Skin of body (tissue), 2 donors: ENCODE measurements around the gene EFHD1. TPM values are rescaled to one million over a fixed set of nuclear protein-coding genes. Genes with fewer than 3 reads are reported as not detected.
"Not testable (repeated sequence)": the region's sequence is repeated elsewhere in the genome, so short reads cannot be mapped to it uniquely, and the experiment has no call there.

ENCODE experiments used
- DNase-seq: peaks from one replicate; lab custom pipeline; 2025; lab: John Stamatoyannopoulos, UW
- total RNA-seq: library from RNA; depleted of rRNA; stranded (reverse); fragments of >200 nt; gene quantifications from one replicate; pipeline ENCODE4 v1.2.3, GENCODE V29; 2014

EFHD1 gene
- total RNA-seq, 1 donor from 2014 or later: 2.7 TPM

DNA sequence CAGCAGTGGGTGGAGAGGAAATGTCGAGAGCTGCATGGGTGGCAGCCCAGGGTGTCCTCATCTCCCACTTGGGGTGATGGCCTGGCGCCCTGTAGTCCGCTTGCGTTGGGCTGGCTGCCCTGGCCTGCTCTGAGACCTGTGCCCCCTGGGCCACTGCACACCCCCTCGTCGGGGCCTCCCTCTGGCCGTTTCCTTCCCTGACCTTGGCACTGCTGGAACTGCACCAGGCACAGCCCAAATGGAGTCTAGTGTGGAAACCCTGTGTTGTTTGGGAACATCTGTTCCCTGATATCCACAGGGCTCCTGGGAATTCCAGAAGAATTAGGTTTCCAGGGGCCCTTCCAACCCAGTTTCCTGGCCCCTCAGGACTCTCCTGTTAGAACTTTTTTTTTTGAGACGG lies 13.9 kb downstream of the EFHD1 start:
- no peak for DNase-seq

DNA sequence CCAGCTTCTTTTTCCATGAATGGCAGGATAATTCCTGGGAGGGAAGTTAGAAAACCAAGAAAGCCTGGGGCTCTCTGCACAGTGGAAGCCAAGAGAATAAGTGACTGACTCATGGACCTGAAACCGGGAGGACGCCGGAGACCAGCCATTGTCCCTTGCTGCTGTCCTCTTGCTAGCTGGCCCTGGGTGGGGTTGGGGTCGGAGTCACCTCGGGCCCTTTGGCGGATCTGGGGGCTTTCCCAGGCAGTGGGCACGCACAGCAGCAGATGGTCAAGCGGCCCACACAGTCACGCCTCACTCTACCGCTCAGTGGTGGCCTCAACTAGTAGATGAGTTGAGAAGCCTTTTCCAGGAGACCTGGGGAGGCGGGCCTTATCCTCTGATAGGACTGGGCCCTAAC lies 15.6 kb downstream of the EFHD1 start:
- no peak for DNase-seq

DNA sequence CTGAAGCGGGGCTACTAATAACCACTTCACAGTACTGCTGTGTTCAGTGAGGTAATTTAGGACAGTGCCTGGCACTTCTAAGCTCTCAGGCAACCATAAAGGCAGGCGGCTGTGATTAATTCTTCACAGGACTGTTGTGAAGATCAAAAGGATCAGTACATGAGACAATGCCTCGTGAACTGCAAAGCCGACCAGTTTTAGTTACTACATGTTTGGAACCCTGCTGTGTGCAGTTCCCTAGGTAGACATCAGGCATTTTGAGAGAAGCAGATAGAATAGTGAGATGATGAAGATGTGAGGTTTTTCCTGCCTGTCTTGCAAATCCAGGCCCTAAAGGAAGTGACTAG lies 19.1 kb downstream of the EFHD1 start:
- no peak for DNase-seq

DNA sequence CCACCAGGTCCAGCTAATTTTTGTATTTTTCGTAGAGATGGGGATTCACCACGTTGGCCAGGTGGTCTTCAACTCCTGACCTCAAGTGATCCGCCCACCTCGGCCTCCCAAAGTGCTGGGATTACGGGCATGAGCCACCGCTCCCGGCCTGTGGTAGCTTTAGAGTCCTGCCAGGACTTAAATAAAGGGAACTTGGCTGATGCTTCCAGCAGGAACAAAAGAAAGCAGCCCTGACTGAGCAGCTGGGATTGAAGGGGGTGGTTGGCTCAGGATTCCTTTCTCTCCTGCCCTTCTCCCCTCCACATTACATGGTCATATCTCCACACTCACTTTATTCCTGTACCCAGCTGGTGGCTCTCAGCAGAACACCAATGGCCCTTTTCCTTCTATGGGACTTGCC lies 20.0 kb downstream of the EFHD1 start:
- DNase-seq: no peak

DNA sequence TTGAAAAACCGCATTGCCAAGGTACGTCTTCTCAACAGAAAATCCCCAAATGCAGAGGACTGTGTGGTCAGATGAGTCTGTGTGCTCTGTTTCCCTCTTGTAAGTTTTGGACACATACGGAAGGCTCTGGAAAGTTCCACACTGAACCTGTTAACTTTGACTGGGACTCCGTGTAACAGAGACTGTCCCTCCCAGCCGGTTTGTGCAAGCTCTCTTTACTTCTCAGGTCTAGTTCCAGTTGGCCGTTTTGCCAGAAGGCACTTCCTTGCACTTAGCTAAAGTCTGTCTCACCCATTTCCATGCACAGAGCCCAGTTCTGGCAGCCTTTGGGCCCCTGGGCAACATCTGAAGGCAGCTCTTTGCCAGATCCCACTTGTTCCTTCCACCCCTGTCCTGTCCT lies 22.0 kb downstream of the EFHD1 start:
- no peak for DNase-seq

DNA sequence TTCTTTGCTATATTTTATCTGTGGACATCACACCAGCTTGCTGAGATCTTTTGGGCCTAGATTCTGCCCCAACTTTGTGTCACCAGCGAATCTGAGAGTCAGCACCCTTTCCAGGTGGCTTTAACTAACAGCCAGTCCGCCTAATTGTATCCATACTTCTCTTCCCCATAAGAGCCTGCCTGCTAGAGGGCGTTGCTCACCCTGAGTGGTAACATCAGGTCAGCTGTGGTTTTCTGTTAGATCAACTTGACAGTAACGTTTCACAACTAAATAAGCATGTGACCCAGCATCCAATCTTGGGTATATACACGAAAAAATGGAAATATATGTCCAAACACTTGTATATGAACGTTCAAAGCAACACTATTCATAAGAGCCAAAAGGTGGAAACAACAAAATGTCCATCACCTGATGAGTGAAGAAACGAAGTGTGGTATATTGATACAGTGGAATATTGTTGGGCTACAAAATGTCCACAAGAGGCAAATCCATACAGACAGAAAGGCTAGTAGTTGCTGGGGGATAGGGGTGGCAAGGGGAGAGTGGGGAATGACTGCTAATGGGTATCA lies 24.9 kb downstream of the EFHD1 start:
- DNase-seq: no peak

DNA sequence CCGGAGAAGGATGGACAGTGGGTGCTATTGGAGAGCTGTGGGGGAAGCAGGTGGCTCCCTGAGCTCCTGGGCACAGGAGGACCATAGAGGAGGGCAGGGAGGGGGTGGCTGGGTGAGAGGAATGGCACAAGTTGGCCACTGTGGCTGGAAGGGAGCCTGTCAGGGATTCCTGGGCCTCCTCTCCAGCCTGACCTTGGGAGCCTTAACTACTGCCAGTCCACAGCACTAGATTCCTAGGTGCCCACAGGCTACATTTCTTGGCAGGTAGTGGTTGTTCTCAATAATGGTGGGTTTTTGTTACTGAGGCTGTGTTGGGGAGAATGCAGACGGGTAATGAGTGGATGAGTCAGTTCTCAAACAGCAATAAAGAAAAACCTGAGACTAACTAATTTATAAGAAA lies 26.0 kb downstream of the EFHD1 start:
- DNase-seq: no peak

DNA sequence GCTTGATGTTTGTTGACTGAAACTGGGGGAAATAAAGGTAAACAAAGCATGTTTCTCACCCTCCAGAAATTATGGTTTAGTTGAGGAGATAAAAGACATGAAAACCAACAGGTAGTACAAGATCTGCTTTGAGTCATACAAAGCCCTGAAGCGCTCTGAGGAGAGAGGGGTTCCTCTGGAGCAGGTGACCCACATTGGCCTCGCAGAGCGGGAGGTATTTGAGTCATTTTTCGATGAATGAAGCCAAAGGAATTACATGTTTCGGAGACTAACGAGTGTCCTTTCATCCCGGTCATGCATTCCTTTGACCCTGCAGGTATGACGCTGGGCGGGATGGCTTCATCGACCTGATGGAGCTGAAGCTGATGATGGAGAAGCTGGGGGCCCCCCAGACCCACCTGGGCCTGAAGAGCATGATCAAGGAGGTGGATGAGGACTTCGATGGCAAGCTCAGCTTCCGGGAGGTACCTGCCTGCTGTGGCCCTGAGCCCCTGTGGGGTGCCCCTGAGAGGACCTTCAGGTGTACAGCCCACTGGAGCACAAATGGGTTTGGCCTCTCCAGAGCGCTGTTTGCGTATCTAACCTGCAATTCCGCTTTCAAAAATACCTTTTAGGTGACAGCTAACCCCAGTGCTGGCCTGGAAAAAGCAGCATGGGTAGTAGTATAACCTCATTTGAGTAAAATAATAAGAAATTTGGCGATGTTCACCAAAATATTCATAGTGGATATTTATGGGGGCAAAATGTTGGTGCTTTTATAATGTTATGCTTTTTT lies 29.3 kb downstream of the EFHD1 start:
- DNase-seq: no peak

DNA sequence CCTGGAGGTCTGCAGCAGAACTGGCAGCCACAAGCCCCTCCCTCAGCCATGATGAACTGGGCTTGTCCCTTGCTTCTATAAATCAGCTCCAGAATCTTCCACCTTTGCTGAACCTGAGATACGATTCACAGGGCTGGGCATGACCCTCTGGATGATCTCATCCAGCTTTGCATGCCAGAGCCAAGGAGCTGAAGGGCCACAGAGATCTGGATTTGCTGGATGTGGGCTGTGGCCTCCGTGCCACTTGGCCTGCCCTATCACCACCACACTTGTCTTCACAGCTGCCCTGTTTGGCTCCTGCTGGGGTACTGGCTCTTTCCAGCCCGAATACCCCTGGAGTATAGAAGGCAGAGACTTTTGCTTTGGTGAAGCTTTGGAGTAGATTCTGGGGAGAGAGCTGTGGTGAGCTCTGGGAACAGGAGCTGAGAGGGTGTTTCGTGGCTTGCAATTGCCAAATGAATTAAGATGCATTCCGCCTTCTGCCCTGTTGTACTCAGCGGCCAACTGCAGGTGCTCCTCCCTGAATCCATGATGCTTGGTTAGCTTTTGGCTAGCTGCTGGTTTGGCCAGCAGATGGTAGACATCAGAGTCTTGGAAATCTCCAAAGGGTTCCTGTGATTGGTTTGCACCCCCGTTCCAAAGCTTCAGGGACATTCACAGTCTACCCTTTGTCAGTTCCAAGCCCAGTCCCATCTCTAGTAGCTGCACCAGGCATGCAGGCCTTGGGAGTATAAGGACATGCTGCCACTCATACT lies 32.8 kb downstream of the EFHD1 start:
- no peak for DNase-seq

DNA sequence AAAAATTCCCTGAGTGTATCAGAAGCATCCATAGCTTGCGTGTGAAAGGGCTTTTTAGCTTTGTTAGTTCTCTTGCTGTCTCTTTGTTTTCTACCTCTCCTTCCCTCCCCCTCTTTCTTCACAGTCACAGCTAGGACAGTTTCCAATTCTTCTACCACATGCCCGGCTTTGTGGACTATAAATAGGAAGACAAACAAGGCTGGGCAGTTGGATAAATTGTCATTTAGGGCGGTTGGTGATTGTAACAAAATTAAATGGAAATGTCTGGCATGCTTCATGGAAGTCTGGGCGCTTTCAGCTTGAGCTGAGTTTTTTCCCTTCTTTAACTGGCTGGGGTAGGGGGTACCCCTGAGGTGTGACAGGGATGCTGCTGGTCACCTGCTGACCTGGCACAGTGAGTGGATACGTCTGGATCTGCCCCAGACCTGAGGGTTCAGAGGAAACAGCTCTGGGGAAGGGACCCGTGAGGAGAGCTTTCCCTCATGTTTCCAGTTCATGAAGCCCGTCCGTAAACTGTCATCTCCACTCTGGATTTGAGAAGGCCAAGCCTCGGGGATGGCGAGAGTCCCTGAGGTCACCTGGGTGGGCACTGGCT lies 34.7 kb downstream of the EFHD1 start:
- DNase-seq: no peak

DNA sequence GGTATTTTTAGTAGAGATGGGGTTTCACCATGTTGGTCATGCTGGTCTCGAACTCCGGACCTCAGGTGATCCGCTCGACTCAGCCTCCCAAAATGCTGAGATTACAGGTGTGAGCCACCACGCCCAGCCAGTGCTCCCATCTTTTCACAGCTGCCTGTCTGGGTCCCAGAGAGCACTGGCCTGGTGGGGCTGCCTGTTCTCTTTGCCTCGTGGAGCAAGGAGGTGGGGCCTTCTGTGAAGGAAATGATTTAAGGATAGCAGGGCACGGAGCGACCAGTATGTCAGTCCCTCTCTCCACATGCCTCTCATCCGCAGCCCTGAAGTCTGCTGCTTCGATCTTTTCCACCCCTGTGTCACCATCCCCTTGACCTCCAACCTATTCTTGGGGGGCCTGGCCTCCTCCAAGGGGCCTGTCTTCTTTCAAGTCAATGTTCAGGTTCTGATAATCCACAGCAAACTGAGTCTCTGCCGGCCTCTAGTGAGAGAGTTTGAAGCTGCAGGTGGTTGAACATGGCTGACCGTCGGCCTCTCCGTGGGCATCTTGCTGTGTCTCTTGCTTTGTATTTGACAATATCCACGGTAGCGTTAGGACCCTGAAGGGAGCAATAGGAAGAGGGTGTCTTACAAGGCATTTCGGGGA lies 35.5 kb downstream of the EFHD1 start:
- DNase-seq: no peak

DNA sequence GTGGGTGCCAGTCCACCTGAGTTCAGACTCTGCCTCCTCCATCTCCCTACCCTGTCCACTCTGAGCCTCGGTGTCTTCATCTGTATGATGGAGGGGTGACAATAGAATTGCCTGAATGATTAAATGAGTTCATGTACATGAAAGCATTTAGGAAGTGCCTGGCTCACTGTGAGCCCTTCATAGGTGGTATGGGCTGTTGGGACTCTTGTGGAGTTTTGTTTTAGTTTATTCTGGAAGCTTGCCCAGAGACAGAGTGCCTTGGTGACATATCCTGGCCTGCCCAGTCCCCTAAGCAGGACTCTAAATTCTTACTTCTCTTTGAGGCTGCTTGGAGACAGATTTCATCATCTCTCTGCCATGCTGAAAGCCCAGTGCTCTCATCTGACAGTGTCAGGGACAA lies 39.2 kb downstream of the EFHD1 start:
- DNase-seq: no peak

DNA sequence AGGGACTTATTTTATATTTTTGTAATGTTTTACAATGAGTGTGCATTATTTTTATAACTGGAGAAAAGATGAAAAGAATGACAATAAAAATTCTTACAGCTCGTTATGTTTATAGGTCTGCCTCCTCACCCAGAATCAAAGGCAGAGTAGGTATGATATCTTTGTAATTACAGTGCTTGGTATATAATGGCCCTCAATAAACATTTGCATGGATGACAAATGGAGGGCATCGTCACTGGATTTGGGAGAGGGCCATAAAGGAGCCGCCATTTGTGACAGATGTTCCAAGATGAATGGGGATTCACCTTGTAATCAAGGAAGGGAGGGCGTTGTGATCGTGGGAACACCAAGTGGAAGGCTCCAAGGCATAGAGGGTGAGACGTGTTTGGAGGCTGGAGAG lies 41.1 kb downstream of the EFHD1 start:
- no peak for DNase-seq

DNA sequence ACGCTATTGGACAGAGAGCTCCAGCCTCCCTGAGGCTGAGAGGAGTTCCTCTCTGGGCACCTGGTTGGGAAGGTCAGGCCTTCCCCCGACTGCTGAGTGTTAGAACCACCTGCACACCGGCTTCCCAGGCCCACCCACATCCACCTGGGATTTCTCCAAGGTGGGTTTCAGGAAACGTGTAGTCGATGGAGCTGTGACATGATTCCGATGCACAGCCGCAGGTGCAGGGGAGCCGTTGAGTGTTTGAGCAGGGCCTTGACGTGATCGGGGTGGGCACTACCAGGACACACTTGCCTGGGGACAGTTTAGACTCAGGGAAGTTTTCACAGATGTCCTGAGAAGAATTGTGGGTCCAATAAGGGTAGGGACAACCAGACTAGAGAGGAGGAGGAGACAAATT lies 42.0 kb downstream of the EFHD1 start:
- DNase-seq: no peak

DNA sequence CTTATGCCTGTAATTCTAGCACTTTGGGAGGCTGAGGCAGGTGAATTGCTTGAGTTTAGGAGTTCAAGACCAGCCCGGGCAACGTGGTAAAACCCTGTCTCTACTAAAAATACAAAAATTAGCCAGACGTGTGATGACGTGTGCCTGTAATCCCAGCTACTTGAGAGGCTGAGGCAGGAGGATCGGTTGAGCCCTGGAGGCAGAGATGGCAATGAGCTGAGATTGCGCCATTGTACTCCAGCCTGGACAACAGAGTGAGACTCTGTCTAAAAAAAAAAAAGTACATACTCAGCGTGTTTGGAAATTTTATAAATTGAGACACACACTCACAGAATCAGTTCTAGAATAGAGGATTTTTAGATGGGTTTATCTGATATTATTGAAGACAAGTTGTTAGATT lies 46.6 kb downstream of the EFHD1 start:
- no peak for DNase-seq

DNA sequence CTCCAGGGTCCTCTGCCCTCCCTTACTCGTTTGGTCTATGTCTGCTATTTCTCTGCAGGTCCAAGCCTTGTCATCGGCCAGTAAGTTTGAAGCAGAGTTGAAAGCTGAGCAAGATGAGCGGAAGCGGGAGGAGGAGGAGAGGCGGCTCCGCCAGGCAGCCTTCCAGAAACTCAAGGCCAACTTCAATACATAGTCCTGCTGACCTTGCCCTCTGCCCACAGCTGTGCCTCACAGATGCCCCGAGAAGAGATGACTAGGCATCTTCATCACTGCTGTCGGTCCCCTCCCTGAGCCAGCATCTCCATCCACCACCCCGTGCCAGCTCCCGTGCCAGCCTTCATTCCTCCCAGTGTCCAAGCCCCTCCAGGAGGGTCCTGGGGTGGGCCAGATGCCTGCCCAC lies 48.1 kb downstream of the EFHD1 start:
- no peak for DNase-seq

DNA sequence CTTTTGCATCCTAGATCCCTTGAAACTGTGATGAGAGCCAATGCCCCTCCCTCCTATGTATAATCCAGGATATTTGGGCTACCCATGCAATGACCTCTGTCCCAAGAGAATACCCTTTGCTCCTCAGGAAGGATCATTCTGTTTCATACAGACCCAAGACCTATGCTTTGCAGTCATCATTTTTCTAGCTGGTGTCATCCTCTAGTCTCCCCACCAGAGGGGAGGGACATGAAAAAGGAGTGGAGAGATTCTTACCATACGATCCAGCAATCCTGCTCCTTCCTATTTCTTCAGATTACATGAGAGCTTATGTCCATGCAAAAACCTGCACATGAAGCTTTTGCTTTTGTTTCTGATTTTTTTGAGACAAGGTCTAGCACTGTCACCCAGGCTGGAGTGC lies 50.0 kb downstream of the EFHD1 start:
- no peak for DNase-seq

DNA sequence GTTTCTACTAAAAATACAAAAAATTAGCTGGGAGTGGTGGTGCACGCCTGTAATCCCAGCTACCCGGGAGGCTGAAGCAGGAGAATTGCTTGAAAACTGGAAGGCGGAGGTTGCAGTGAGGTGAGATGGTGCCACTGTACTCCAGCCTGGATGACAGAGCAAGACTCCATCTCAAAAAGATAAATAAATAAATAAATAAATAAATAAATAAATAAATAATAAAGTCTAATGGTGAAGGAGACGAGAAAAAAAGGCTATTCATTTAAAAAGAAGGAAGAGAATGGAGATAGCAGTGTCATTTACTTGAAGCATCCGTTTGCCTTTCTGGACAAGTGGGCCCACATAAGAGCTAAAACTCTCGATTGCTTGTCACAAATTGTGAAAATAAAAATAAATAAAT lies 52.0 kb downstream of the EFHD1 start:
- DNase-seq: not testable (repeated sequence)

DNA sequence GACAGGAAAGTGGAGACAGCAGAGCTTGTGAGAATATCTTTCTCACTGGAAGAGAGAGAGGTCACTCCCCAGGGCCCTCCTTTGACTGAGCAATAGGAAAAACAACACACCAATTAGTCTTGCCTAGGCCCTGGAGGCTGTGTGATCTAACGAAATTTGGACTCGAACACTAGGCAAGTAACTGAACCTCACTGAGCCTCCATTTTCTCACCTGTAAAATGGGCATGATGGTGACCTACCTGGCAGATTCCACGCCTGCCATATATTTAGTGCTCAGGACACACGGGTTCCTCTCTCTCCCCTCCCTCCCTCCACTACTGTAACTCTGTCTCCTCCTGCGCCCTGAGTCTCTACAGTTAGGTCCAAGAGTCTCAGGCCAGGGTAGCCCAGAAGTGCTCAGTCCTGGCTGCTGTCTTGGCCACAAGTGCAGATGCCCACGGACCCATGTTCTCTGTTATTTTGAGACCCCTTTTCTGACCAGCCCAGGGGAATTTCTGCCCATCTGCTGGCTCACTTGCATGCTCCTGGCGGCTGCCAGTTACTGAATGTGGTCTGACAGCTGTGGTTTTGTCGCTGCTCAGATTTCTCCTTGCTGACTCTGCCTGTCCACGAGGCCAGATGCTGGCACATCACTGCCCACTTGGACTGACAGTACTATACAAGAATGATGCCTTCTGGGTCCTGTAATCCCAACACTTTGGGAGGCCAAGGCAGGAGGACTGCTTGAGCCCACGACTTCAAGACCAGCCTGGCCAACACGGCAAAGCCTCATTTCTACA lies 54.2 kb downstream of the EFHD1 start:
- no peak for DNase-seq

DNA sequence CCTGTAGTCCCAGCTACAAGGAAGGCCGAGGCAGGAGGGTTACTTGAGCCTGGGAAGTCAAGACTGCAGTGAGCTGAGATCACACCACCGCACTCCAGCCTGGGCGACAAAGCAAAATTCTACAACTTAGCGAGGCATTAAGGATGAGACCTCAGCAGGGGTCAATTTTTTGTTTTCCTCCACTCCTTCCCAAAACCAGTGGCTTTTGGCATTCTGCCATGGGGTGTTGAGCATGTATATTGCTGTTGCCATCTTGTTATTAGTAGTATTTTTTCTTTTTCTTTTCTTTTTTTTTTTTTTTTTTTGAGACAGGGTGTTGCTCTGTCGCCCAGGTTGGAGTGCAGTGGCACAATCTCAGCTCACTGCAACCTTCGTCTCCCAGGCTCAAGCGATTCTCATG lies 54.8 kb downstream of the EFHD1 start:
- no peak for DNase-seq
